ENCODE measurements around the gene POU6F2. TPM values are rescaled to one million over a fixed set of nuclear protein-coding genes. Genes with fewer than 3 reads are reported as not detected.

Gene POU6F2
- total and polyA plus RNA-seq, 2 donors from 2014 or later, result 0.47 TPM; not detected in 1

GRCh38 chr7:39430909-39431641 lies 453.4 kb downstream of the POU6F2 start:
- Histone ChIP-seq H3K9ac (ENCODE audit: low read length in 3 of 3) (no peak overlapping the region), H3K27me3 (ENCODE audit: control insufficient read depth, insufficient read depth, low read length) (no peaks in the 10 kb centered on the region), H3K9me3 (ENCODE audit: control insufficient read depth in 2 of 3, insufficient read depth in 1 of 3, low read length in 3 of 3) (no peaks in the 10 kb centered on the region), H3K4me1 (ENCODE audit: control insufficient read depth in 2 of 3, insufficient read depth in 2 of 3, low read depth in 1 of 3, low read length in 3 of 3) (no peaks in the 10 kb centered on the region), H3K4me3 (ENCODE audit: low read length in 3 of 3) (no peak overlapping the region), H3K27ac (ENCODE audit: low read depth in 2 of 2, low read length in 2 of 2) (no peak overlapping the region), H3K36me3 (ENCODE audit: control insufficient read depth in 2 of 3, insufficient read depth in 3 of 3, low read length in 3 of 3) (no peaks in the 10 kb centered on the region)
- no peak for FAIRE-seq
- intact Hi-C loops (cut with DNase I), result no loop called here
- TF ChIP-seq CTCF (IDR thresholded peaks at IDR 0.05; ENCODE audit: borderline replicate concordance, extremely low read depth, insufficient read depth), result no peak
- DNase-seq, result no peak

- intact Hi-C loops (cut with DNase I), result no loop called here
- FAIRE-seq, result no peak
- no peak for DNase-seq
Observed at GRCh38 chr7:39432368-39432767, 454.7 kb downstream of the POU6F2 start.

GRCh38 chr7:39432807-39433416 lies 455.2 kb downstream of the POU6F2 start:
- FAIRE-seq (no peak), DNase-seq (no peak)
- no peak overlapping the region for H3K9ac ChIP-seq (ENCODE audit: low read length in 3 of 3)
- intact Hi-C loops (cut with DNase I), result no loop called here
- no peak for TF ChIP-seq CTCF (IDR thresholded peaks at IDR 0.05; ENCODE audit: borderline replicate concordance, extremely low read depth, insufficient read depth)
- H3K27ac ChIP-seq (ENCODE audit: low read depth in 2 of 2, low read length in 2 of 2), result no peak overlapping the region
- H3K9me3 ChIP-seq (ENCODE audit: control insufficient read depth in 2 of 3, insufficient read depth in 1 of 3, low read length in 3 of 3), result no peaks in the 10 kb centered on the region
- H3K4me1 ChIP-seq (ENCODE audit: control insufficient read depth in 2 of 3, insufficient read depth in 2 of 3, low read depth in 1 of 3, low read length in 3 of 3), result no peaks in the 10 kb centered on the region
- no peak overlapping the region for H3K4me3 ChIP-seq (ENCODE audit: low read length in 3 of 3)
- no peaks in the 10 kb centered on the region for H3K27me3 ChIP-seq (ENCODE audit: control insufficient read depth, insufficient read depth, low read length)
- no peaks in the 10 kb centered on the region for H3K36me3 ChIP-seq (ENCODE audit: control insufficient read depth in 2 of 3, insufficient read depth in 3 of 3, low read length in 3 of 3)

More at GRCh38 chr7:39432368-39432767, 454.7 kb downstream of the POU6F2 start:
- H3K27me3 ChIP-seq (ENCODE audit: control insufficient read depth, insufficient read depth, low read length), result no peaks in the 10 kb centered on the region
- no peak overlapping the region for H3K9ac ChIP-seq (ENCODE audit: low read length in 3 of 3)
- no peaks in the 10 kb centered on the region for H3K36me3 ChIP-seq (ENCODE audit: control insufficient read depth in 2 of 3, insufficient read depth in 3 of 3, low read length in 3 of 3)
- H3K4me3 ChIP-seq (ENCODE audit: low read length in 3 of 3), result no peak overlapping the region
- TF ChIP-seq CTCF (IDR thresholded peaks at IDR 0.05; ENCODE audit: borderline replicate concordance, extremely low read depth, insufficient read depth), result no peak
- no peaks in the 10 kb centered on the region for H3K9me3 ChIP-seq (ENCODE audit: control insufficient read depth in 2 of 3, insufficient read depth in 1 of 3, low read length in 3 of 3)
- H3K27ac ChIP-seq (ENCODE audit: low read depth in 2 of 2, low read length in 2 of 2), result no peak overlapping the region
- no peaks in the 10 kb centered on the region for H3K4me1 ChIP-seq (ENCODE audit: control insufficient read depth in 2 of 3, insufficient read depth in 2 of 3, low read depth in 1 of 3, low read length in 3 of 3)

Data from kidney (tissue), 14 donors.